ENCODE results near the gene STK17B. TPM values are rescaled to one million over a fixed set of nuclear protein-coding genes. Genes with fewer than 3 reads are reported as not detected.
"Not testable (repeated sequence)": the region's sequence is repeated elsewhere in the genome, so short reads cannot be mapped to it uniquely, and the experiment has no call there.

Gene STK17B
- total RNA-seq, result 7.2 and 7.9 TPM in 2 replicates

DNA sequence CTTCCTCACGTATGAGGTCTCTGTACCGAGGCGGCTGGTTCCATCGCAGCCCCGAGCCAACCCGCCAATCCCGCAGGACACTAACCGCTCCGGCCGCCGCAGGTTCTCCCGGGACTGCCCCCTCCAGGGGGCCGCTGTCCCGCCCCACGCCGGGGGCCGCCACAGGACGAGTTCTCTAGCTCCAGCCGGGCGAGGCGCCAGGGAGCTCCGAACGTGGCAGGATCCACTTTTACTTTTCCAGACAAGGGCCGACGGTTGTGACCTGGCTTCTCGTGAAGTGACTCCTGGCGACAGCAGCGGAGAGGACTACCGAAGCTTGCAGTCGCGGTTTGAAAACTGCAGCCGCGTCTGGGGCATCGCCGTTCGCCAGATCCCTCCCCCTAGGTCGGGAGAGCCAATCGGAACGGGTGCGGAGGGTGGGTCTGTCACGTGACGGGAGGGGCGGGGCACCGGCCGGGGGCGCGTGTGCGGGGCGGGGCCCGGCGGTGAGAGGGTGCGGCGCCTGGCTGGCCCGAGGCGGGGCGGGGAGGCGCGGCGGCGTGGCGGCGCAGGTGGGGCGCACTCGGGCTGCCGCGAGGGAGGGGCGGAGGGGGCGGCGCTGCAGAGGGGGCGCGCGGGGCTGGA is at the start of gene STK17B:
STK17B (minus strand) TSS at position 331 of the 624 bp plus-strand sequence. CDS start 8,195 bp downstream, outside the sequence.
- peak; percentile 94 to 96 for DNase-seq (ENCODE audit: low read depth in 2 of 2)

DNA sequence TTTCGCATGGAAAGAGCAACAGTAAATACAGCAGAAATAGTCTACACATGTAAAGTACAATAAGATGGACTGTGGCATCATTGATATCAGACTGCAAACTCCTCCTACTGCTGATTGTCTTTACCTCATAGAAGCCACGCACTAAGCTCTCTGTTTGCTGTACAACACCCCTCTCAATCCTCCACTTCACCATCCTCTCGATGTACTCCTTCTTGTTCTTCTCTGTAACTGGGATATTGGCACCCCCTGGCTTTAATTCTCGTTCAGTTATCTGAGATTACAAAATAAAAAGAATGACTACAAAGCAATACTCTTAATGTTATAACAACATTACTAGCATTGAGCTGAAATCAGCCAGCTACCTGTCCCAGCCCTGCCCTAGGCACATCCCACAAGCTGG is 49.3 kb upstream of the STK17B start:
- no peak for DNase-seq (ENCODE audit: low read depth in 2 of 2)

DNA sequence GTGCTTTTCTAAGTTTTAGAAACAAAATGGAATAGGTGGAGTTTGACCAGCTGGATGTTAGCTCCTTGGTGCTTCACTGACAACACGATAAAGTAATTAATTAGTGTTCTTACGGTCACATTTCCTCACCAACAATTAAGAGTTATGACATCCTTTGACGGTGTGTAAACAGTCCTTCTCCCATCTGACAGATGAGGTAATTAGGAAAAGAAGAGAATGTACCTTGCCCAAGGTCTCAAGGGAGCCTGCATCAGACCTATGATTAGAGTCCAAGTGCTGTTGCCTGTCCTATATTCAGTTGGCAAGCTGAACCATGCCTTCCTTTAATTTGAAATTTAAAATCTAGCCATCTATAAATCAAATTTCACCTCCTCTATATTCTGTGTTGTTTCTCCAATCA is 48.3 kb upstream of the STK17B start:
- no peak for DNase-seq (ENCODE audit: low read depth in 2 of 2)

DNA sequence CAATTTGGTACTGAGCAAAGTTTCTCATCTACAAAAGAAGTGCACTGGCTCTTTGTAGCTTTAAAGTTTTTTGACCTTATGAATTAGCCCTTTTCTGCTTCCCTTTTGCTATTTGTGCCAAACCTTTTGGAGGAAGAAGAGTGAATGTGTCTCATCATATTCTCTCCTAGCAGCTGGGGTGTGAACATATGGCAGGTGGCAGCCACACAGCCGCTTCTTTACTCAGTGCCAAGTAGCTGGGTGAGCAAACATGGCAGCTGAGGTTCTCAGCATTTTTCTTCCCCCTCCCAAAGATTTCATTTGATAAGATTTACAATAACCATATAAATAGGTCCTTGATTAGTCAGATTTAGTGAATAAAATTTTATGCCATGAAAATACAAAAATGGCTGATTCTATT is 46.7 kb upstream of the STK17B start:
- no peak for DNase-seq (ENCODE audit: low read depth in 2 of 2)

DNA sequence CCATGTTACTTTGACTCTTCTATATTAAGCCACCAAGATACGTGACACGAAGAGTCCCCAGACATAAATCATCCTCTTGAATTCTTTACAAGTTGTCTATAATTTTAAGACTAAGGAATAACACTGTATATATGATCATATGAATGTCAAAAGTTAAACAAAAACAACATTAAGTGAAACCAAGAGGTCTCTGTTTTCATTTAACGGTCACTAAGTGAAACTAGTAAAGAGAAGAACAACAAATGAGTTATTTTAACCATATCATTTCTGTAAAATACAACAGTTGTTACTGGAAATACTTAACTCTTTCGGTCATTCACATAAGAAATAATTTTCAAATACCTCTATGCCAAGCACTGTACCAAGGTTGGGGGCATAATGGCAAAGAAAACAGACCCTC is 45.7 kb upstream of the STK17B start:
- DNase-seq (ENCODE audit: low read depth in 2 of 2), result no peak

DNA sequence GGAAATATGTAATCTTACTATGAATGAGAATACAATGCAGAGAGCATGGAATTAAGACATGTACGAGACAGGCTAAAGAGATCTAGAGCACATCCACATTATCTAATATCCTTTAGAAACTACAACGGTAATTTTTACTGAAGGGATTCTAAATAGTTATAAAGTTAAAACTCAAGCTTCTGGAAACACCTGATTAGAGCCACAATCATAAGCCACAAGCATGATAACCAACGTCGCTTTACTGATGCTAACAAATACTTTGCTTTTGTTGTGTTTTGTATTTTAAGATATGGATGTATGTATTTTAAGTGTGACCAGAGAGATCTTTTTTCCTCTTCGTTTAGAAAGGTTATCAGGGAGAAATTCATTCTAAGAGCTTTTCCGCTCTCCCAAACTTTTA is 44.0 kb upstream of the STK17B start:
- DNase-seq (ENCODE audit: low read depth in 2 of 2), result no peak

DNA sequence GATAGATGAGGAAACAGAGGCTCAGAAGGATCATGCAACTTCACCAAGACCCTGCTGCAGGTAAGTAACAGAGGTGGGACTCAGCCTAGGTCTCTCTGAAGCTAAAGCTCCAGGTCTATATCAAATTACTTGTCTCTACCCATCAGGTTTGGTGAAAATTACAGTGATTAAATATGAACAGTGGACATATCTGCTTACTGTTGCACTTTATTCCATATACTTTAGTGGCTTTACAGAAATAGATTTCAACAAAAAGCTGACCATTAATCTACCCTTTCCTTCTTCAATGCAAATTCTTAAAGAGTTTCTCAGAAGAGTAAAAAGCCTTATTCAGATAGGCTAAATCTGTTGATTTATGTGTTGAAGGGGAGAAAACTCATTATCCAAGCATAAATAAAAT is 42.8 kb upstream of the STK17B start:
- DNase-seq (ENCODE audit: low read depth in 2 of 2), result no peak

DNA sequence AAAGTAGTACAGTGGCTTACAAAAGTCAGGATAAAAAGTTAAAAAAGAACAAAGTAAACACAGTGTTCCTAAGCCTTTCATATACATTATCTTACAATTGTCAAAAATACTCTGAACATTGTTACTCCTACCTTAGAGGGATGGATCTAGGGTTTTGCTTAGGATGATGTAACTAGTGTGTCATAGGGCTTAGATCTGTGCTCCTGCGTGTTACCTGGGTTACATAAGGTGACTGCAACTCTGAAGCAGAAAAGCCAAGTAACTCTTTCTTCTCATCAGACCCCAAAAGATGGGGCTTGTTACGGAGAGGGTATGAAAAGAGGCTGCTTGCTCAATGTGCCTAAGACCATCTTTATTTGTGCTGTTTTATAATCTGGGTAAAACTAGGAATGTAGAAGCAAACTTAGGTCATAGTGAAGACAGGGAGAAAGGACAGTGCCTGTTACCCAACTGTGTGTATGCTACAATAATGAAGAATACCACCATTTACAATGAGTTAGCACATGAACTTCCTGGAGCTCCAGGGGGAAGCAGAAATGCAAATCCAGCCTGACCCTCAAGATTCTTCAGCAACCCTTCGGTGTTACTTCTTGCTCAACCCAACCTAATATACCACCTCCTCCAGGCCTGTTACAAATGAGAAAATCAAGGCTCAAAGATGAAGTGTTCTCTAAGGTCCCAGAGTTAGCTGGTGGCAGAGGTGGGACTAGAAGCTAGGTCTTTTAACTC is 42.0 kb upstream of the STK17B start:
- no peak for DNase-seq (ENCODE audit: low read depth in 2 of 2)

DNA sequence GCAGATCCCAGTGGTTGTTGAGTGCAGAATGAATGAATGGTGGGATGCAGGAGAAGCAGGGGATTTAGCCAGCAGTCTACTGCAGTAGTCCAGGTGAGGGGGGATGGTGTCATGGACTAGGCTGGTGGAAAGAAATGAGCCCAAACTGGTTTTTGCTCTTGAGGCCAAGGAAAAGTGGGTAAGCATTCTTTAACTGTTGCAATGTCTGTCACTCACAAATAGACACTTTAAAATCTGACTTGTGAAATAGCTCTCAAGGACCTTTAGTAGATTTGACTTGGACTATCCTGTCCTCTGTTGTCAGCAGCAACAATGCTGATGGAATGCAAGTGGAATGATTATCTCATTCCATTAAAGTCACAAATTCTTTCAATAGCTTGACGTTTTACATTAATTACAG is 37.5 kb upstream of the STK17B start:
- no peak for DNase-seq (ENCODE audit: low read depth in 2 of 2)

DNA sequence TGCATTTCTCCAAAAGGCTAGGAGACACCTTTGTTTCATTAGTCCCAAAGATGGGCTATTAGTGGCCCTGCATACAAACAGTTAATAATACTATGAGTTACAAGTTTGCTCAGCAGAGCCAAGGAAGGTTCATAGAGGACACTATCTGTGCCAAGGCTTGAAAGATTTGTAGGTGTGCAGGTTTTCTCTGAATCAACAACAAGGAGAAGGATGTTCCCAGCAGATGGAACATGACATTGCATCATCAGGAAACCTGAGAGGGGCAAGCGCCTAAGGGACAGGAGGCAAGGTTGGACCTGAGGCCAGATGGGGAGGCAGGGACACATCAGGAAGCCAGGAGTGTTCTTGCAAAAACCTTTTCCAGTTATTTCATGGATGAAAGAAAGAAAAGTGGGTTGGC is 35.4 kb upstream of the STK17B start:
- peak in 1 of 2 donors; percentile 14 for DNase-seq (ENCODE audit: low read depth in 2 of 2)

DNA sequence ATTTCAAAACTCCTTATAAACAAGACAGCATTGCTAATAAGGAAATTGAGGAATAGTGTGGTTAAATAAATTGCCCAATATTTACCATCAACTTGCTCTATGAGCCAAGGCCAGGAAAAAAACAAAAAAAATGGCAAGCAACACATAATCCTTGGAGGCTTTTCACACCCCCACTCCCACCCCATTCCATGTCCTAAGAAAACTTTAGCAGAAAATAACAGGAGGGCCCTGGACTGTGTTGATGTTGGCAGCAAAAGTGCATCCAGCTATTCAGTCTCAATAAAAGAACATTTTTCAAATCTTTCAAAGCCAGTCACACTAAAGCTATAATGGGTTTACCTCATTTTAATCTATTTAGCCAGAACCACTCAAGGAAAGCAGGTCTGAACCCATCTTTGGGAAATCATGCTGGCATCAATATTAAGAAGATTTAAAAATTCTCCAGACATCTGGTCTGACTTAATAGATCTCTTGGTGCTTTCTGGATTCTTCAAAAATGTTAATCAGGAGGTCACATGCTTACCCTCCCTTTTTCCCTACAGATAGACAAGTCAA is 34.6 kb upstream of the STK17B start:
- DNase-seq (ENCODE audit: low read depth in 2 of 2), result peak in 1 of 2 donors; percentile 25

DNA sequence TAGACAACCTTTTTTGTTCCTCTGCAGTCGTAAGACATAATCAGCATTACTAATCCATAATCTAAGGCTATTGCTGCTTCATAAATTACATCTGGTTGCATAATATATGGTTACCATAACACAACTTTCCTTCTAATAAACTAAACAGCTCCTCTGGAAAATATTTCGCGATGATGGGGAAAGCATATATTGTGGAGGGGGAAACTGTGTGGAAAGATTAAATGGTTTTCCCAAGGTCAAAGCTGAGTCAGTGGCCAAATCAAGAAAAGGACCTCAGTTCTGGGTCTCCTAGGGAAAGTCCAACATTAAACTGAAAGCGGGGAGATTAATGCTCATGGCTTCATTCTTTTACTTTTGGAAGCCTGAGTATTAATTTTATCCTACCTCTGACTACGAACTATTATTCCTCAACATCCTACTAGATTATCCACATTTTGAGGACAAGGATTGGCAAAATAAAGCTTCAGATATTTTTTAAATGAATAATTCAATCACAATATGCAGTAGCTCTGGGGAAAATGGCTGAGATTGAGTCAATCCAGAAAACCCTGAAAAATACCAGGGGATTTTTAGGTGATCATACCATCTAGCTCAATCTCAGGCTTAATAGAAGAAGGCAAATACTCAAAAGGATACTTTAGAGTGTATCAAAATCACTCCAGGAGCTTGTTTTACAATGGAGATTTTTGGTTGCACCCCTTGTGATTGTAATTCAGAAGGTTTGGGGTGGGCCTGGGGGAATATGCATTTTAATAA is 33.8 kb upstream of the STK17B start:
- DNase-seq (ENCODE audit: low read depth in 2 of 2), result peak in 1 of 2 donors; percentile 9

DNA sequence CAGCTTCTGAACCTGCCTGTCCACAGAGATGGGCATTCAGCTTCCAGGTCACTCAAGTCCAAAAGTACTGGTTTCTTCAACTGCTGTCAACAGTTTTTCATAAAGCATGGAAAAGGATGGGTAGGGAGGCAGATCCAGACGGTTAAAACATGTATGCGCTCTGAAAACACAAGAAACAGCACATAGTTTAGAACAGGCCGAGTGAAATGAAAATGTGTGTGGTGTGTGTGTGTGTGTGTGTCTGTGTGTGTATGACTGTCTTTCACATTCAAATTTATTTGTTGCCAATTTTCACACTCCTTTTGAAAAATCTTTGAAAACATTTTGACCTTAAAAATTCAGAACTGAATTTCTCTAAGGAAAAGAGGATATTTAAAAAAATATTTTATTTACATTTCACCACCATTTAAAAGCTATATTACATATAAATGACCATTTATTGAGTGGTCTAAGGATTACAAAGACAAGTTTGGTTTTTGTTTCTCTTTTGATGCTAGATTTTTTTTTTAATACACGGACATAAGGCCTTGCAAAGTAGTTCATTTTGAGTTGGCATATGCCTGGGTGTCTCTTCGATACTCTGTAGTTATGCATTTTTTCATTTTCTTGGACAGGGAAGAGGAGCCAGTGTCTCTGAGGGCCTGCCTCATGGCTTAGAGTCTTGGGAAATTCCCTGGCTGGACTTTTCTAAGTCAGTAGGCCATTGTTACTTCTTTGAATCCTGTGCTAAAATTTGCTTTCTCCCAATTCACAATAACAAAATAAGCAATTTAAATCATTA is 30.0 kb upstream of the STK17B start:
- peak in 1 of 2 donors; percentile 44 for DNase-seq (ENCODE audit: low read depth in 2 of 2)

DNA sequence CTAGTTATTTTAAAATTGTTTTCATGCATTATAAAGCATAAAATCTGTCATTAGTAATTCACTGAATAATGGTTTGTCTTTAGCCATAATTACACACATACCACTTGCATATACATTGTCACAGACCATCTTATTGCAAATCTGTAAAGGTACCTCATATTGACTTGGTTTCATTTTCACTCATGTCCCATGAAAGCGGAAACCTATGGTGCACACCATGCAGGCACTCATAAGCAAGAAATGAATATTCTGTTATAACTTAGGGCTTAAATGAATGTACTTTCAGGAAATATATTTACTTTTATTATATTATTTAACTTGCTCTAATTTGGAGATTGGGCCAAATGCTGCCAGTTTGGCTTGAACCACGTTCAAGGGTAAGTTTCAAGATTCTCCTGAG is 29.2 kb upstream of the STK17B start:
- DNase-seq (ENCODE audit: low read depth in 2 of 2), result no peak

DNA sequence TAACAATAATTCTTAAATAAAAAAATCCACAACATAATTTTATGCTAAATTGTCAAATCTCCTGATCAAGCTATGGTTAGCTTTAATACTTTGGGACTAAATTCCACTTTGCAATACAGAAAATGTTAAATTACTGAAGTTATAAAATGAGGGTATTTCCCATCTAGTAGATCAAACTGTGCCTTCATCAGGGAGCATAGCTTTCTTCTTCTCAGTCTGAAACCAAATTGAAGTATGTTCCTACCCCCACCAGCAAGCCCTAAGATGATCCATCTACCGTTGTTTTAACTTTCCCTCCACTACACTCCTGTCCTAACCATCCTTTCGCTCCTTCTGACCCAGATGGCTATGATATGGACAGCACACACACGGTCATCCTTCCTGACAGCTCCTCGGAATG is 24.4 kb upstream of the STK17B start:
- DNase-seq (ENCODE audit: low read depth in 2 of 2), result no peak

DNA sequence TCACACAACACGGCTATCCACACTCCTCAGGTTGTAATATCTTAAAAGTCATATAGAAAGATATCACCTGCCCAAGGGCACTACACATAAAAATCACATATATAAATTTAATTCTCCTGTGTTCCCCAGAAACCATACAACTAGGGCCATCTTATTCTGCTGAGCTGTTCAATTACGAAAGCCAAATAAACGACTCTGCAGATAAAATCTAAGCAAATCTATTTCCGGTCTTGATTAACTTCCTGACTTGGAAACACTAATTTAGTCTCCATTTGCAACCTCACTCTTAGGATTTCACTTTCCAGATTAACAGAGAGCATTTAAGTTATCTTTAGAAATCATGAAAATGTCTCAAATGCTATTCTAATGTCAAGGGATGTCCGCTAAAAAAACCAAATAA is 23.9 kb upstream of the STK17B start:
- DNase-seq (ENCODE audit: low read depth in 2 of 2), result no peak

DNA sequence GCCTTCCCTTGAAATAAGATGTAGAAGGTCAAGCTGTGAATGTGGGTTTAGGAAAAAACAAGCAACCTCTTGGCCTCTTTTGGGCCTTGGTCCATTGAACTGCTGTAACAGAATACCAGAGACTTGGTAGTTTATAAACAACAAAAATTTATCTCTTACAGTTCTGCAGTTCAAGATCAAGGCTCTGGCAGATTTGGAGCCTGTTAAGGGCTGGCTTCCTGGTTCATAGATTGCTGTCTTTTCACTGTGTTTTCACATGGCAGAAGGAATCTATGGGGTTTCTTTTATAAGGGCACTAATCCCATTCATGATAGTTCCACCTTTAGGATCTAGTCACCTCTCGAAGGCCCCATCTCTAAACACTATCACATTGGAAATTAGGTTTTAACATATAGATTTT is 20.2 kb upstream of the STK17B start:
- no peak for DNase-seq (ENCODE audit: low read depth in 2 of 2)

DNA sequence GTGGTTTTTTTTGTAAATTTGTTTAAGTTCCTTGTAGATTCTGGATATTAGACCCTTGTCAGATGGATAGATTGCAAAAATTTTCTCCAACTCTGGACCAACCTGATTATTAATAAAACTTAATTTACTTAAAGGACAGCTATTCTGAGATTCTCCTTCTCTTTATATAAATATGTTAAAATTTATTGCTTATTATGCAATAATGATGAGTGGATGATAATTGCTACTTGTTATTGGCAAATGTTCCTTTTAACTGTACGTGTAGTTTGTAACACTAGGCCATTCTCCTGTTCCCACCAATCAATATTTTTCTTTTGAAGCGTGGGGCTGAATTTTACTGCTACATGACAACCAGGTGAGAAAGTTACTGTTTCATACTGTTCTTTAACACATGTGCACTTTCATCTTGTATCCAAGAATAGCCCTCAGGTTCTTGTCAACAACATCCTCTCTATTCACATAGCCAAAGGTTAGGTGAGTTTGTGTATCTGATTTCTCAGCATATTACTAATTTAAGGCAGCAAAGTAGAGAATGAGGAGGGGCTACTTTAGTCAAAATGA is 16.6 kb upstream of the STK17B start:
- no peak for DNase-seq (ENCODE audit: low read depth in 2 of 2)

DNA sequence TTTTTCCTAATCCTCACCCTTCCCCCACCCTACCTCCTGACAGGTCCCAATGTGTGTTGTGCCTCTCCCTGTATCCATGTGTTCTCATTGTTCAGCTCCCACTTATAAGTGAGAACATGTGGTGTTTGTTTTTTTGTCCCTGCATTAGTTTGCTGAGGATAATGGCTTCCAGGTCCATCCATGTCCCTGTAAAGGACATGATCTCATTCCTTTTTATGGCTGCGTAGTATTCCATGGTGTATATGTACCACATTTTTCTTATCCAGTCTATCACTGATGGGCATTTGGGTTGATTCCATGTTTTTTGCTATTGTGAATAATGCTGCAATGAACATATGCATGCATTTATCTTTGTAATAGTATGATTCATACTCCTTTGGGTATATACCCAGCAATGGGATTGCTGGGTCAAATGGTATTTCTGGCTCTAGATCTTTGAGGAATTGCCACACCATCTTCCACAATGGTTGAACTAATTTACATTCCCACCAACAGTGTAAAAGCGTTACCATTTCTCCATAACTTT is 15.9 kb upstream of the STK17B start:
- DNase-seq (ENCODE audit: low read depth in 2 of 2), result not testable (repeated sequence)

DNA sequence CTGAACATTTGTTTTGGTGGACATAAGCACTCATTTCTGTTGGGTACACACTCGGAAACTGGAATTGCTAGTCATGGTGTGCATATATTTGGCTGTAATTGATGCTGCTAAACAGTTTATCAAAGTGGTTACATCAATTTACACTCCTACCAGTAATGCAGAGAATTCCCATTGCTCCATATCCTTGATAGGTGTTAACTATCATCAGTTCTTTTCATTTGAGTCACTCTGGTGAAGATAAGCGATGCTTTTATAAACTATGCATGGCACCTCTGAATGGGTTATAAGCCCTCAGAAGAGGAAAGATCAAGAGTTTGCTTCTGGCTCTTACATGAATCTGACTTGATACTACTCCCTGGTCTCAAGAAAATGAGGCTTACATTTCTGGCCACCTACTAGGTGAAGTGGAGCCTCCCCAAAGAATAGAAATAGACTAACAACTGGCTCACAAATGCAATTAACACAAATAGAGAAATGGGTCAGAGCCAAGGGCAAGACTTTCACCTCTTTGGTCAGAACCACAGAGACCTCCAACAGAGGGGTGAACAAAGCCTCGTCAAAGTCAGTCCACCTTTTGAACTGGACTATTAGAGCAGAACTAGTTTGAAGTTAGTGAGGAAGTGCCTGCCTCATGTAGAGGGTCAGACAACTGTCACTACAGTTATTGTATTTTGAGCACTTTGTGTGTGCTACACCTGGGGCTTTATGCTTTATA is 15.0 kb upstream of the STK17B start:
- no peak for DNase-seq (ENCODE audit: low read depth in 2 of 2)
